Midbrain (tissue), 1 donor: ENCODE measurements around the gene ASPG.
A peak's percentile ranks its signal among the peaks of the same experiment; 100 is the strongest.

Experiments
- DNase-seq: peaks from one replicate; lab custom pipeline; 2025; lab: John Stamatoyannopoulos, UW

The ASPG gene

DNA sequence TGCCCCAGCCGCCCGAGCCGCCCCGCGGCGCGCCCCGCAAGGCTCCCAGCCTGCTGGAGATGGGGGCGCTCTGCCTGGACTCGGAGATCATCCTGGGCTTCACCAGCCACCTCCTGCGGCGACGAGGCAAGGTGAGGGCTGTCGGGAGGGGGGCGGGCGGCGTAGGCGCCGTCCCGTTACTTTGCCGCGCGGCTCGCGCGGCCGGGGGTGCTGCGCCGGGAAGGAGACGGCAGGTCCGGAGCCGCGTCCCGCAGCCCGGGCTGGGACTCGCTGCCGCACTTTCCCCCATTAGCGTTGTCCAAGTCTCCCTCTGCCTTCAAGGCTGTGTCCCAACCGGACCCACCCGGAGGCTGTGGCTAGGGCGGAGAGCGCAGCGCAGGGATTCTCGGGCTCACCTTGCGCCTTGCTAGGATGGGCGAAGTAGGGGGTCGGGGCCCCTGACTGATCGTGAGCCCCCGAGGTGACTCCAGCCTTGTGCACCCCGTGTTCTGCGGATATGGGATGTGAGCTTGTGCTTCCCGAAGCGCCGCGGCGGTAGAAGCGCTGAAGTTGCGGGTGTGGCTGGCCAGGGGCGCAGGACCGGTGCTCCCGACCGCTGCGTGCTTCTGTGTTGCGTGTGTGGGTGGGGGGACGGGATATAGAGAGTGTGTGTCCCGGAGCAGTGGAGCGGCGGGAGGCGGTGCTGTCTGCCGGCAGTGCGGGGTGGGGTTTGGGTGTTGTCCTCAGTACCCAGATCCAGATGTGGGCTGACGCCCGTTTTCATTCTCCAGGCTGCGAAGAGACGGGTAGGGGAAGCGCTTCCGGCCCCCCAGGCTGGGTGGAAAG, 51.2 kb downstream of the ASPG start:
- no peak for DNase-seq

DNA sequence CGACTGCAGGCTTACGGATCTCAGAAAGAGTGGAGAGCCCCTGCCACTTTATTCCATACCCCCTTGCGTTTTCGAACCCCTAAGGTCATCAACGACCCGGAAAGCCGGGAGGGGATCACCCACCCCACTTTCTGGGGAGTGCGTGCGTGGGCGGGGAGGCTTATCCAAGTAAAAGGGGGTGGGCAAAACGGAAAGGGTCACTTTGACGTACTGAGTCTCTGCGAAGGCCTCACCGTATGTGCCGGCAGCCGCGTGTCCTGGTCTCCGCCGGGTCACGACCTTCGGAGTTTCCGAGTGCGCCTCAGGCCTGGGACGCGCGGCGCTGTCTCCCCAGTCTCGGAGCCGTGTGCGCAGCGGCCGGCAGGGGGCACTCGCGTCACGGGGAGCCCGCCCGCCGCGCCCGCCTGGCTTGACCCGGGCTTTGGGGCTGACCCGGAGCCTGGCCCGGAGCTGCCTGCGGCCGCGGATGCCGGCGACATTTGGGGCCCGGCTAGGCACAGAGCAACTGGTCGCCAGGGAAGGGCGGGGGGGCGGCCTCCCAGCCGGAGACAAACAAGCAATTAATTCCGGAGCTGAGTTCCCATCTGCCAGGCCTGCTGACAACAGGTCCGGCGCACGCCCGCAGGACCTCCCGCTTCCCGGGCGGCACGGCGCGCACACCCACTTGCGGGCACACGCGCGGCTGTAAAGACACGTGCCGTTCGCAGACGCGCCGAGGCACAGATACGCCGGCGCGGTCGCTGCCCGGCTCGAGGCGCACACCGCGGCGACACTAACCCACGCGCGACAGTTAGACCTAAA, 52.0 kb downstream of the ASPG start:
- peak; percentile 47 for DNase-seq

DNA sequence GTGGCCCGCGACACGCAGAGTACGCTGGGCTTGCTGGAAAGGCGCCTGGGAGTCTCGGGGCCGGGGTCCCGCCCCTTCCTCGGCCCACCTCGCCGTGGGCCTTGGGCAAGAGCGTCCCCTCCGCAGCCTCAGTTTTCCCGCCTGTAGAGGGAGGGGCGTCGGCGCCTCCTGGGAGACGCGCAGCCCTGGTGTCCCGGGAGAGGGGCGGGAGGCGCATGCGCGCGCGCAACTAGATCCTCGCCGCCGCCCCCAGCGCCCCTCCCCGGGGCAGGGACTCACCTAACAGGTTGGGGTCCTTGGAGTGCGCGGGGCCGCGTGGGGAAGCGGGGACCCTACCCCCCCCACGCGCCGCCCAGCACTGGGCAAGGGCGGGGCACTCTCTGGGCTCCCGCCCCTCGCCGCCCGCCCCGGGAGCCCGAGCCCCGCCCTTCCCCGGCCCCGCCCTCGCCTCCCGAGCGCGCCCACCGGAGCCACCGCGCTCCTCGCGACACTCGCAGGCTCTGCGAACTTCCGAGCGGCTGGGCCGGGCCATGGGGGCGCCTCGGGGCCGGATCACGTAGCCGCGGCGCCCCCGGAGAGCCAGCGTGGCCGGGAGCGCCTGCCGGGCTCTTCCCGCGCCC, 52.7 kb downstream of the ASPG start, which contains the start of gene KIF26A:
TSS of gene KIF26A (plus strand) at position 490 of the 620 bp plus-strand sequence. CDS start 136 bp downstream, outside the sequence.
- DNase-seq = no peak

DNA sequence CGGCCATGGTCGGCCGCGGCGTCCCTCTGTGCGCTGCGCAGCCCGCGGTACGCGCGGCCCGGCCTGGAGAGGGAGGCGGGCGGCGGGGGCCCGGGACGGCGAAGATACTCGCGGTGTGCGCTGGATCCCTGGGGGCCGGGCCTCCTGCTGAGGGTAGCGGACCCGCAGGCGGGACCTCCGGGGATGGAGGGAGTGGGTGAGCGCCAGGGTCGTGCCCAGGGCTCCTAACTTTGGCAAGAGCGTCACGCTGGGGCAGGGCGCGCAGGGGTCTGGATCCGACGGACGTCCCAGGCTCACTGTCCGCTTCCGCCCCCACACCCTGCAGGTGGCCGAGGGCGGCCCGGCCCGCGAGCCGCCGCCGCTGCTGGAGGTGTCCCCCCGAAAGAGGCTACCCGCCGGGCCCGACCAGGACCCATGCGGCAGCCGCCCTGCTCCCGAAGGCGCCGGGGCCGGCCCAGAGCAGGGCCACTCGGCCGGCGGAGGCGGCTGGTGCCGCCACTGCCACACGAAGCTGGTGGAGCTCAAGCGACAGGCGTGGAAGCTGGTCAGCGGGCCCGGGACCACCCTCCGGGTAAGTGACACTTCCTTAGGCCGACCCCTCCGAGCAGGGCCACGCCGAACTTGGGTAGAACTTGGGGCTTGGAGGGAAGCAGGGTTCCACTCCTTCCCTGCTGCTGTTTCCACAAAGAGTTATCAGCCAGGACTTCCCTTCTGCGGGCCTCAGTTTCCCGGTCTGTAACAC, 53.4 kb downstream of the ASPG start:
- no peak for DNase-seq

DNA sequence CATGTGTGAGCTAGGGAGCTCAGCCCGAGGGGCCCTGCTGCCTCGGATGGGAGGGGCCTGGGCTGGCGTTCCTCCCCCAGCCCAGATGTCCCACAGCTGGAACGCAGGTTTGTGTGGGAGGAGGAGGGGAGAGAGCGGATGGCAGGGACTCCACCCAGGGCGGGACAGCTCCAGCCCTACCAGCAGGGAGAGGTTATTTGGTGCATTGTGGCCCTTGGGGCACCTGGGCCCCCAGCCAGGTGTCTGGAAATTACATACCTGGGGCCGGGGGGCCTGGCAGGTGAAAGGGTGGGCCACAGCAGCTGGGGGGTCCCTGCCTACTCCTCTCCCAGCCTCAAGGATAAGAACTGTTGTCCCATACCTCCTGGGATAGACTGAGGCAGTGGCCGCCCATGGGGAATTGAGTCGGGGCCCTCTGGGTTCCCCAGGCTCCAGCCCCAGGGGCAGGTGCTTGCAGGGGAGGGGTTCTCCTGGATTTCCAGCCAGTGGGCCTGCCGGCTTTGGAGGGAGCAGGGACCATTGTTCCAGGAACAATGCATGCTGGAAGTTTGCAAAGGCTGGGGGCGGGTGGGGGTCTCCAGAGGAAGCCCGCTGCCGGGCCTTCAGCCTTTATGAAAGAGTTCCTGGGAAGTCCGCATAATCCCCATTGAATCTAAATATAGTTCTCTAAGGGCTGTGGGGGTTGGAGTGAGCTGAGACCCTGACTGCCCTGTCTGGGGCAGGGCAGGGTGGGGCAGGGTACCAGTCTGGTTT, 54.1 kb downstream of the ASPG start:
- DNase-seq = no peak

DNA sequence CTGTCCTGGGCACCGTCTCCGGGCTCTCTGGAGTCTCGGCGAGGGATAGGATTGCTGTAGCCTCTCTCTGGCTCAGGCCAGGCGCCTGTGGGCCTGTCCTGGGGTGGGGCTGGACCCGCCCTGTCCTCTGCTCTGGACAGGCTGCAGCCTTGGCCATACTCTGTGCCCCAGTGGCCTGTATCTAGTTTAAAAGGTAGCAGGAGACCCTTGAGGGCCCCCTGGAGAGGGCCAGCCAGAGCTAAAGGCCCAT, 54.6 kb downstream of the ASPG start:
- no peak for DNase-seq

DNA sequence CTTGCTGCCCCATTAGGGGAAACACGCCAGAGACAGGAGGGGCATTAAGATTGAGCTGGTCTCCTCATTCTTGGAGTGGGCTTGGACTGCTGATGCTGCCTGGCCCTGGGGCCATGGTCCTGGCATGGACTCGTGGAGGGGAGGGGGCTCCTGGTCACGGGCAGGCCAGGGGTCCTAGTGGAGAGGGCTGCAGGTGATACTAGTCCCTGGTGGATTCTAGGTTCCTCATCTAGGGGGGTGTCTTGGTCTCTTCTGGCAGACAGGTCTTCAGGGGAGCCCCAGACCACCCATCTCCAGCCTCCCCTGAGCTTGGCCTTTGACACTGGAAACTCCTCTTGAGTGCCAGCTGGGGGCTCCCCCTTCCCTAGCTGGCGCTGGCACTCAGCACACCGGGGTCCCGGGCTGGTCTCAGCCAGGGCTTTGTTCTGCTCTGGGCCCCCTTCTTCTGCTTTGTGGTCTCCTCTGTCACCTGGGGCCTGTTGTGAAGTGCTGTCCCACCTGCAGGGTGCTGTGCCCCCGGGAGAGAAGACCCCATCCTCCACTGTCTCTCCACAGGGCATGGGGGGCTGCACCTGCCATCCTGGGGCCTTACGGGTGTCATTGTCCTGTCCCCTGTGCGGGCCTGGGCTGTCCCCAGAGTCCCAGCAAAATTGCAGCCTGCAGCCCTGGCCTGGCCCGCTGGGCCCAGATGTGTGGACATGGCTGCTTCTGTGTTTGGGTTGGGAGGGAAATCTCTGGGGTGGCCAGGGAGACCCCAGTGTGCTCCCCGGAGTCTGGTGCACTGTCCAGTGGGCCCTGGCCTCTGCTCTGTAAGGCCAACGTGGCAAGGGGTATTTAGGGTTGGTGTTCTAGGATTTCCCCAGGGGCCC, 55.2 kb downstream of the ASPG start:
- no peak for DNase-seq

DNA sequence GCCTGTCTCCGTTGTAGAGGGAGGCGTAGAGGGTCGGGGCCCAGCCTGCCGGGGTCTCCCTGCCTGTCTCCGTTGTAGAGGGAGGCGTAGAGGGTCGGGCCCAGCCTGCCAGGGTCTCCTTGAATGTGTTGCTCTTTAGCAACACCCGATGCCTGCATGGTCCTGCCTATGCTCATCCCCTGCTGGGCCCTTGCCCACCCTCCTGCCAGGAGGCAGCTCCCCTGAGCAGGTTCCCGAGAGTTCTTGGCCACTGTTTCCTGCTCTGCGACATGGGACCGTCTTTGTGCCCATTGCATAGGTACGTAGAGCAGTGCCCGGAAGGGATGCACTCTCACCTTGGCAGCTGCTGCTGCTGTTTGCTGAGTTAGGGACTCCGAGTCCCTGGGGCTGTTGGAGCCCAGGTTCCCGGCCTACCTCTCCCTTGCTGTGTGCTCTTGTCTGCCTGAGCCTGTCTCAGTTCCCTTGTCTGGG, 56.2 kb downstream of the ASPG start:
- DNase-seq = no peak

DNA sequence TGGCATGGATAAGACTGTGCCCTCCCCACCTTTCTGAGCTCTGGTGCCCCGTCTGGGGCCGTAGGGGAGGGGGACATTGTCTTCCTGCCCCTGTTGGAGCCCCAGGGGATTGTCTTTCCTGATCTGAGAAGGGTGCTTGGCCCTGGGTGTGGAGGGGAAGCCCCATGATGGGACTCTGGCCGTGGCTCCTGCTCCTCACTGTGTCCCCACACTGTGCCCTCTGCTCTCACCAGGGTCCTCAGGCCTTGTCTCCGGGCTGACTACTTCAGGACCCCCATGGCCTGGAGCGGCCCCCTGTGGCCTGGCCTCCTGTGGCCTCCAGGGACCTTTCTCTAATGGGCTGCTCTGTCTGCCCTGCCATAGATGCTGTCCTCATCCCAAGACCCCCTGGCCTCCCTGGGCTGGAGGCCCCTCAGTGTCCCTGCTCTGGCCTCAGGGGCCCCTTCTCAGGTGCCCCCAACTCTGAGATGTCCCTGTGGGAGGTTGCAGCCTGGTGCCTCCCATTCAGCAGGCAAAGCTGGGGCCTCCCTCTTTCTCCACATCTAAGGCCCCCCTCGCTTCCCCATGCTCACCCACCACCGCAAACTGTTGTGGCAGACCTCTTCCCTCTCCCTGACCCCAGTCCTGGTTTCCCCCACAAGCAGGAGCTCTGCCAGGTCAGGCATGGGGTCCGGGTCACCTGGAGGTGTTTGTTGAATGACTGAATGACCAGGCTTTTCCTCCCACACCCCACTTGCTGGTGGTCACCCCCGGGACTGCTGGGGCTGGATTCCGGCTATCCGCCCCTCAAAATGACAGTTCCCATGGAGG, 56.8 kb downstream of the ASPG start:
- no peak for DNase-seq

DNA sequence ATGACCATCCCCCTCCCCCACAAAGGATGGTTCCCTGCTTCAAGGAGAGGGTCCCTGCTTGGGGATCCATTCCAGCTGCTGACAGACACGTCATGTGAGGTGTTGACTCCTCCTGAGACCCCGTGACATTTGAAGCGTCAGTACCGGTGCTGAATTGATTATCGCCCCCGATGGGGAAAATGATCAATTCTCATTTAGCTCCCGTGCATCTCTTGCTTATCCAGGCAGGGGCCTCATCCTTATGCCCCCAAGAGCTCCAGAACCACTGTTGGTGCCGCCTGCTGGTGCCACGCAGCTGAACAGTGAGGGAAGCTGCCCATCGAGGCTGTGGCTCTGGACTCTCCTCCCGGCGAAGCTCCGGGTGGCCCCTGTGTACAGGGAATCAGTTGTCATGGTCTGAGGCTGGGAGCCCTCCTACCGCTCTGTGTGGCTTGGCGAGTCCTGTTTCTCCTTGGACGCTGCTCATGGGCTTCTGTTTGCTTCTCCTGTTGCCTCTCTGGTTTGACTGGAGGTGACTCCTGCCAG, 57.5 kb downstream of the ASPG start:
- no peak for DNase-seq

DNA sequence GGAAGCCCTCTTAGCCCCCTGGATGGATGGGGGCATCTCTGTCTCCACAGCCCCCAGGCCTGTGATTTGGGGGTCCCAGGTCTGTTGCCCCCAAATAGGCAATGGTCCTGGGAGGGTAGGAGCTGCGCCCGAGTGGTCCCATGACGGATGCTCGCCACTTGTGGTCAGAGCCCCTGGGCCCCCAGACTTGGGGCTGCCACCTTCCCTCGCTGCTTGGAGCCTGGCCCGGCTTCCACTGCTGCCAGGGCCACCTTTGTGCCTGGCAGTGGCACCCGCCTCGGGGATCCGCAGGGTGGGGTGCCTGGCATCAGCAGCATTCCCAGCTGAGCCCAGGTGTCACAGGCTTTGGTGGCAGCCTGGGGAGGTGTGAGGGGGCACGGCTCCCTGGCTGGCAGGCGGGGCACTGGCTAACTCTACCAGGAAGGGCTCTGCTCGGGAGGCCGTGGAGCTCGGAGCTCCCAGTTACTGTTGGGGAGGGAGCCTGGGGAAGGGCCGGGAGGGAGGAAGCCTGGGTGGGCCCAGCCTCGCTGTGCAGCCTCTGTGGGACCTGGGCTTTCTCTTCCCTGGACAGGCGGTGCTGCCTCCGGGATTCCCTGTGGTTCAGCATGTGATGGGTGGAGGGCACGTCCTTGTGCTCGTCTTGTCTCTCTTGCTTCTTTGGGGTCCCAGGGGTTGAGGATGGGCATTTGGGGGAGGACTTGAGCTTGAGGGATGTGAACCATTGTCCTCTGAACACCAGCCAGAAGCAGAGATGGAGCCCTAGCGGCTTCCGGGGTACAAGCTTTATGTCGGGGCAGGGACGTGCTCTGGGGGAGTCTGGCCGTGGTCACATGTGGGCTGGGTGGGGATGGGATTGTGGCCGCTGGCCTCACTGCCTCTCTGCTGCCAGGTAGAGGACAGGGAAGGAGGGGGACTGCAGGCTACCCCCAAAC, 58.3 kb downstream of the ASPG start:
- no peak for DNase-seq

DNA sequence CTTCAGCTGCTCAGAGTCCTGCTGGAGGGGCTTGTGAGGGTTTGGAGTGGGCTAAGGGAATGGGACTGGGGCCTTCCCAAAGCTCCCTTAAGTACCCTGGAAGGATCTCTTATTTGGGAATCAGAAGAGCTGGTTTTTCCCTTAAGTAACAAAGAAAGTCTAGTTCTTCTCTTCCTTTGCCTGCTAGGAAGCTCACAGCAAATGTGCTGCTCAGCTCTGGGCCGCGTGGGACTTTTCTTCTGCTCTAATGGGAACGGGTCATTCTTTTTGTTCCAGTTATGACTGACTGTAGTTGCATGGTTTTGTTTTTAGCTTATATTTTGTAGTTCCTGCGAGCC, 58.9 kb downstream of the ASPG start:
- DNase-seq = no peak

DNA sequence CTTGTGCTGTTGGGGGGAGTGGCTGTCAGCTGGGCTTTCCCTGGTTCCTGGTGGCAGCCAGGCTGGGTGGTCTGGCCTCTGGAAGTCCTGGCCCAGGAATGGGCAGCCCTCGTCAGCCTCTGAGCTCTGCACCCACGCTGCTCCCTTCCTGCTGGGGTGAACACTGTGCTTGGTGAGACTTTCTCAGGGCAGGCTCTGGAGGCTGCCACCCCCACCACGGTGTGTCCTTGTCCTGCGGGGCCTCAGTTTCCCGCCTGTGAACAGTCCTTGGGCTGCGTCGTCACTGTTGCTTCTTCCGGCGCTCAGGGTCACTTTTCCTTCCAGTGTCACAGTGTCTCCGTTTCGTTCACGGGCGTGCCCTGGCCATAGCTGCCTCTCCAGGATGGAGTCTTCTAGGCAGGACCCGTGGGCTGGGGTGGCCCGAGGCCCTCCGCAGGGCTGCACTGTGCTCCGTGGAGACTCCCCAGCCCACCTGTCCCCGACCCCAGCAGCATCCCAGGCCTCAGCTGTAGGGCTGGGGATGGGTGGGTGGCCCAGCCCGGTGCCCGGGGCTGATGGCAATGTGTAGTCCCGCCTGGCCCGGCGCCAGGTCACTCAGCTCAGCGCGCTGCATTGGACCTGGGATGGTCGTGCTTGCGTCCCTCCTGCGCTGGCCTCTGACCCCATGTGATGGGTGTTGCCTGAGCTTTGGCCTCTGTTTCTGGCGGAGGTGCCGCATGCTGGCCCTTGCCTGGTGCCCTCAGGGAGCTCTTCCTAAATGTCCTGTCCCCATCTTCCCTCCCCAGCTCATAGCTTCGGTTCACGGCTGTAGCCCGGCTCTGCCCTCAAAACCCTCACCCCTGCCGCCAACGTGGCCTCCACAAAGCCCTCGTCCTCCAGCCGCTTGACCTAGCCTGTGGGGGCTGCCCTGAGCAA, 59.7 kb downstream of the ASPG start:
- DNase-seq = no peak

DNA sequence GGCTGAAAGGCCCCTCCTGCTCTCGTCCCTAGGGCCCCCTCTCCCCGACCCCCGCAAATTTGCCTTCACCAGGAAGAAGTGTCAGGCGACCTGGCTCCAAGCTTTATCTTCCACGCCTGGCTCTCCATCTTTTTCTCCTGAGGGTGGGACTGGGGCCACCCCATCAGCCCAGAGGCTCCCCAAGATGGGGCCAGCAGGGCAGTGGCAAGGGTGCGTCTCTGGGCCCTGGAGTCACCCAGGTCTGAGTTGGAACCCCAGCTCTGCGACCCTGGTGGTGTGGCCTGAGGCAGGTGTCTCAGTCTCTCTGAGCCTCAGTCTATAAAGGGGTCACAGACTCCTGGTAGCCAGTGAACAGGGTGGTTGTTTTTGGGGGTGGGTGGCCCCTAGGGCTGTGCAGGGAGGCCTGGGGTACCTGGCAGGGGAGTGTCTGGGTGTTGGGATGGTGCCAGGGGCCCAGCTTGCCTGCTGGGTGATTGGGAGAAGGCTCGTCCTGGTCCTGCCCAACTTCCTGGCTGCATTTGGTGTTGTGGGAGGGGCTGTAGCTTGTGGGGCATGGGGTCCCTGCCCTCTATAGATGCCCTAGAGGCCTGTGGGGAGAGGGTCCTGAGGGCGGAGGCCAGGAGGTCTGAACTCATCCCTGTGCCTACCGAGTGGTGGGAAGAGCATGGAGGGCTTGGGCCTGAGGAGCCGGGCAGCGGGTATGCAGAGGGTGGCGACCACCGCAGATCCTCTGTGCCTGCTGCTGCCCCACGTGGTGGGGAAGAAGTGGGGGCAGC, 60.5 kb downstream of the ASPG start:
- DNase-seq = no peak

DNA sequence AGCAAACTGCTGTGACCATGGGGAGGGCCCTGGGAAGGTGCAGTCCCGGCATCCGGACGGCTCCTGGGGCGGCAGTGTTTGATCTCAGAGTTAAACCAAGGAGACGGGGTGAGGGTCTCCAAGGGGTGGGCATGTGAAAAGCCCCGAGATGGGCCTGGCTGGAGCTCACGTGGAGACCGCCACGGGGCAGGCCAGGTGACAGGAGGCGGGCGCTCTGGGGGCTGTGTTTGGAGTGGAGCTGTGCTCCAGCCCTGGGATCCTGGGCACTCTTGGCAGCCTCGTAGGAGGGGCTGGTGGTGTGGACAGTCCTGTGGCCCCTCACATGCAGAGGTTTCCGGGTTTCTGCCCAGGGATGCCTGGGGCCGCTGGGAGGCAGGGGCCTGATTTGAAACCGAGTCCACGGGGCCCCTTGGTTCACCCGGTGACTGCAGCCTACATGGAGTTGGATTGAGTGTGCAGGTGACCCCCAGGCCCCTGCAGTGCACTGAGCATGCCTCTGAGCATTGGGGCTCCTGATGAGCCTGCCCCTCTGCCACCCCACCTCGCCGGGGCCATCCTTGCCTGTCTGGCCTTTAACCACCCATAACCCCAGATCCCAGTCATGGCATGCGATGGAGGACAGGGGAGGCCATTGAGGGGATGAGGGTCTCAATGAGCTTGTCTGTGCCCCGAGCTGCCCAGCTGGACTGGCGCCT, 61.3 kb downstream of the ASPG start:
- no peak for DNase-seq
